HG02970 (cell line): Measurements from ENCODE around the gene RHOH.
"Not testable (repeated sequence)": the region's sequence is repeated elsewhere in the genome, so short reads cannot be mapped to it uniquely, and the experiment has no call there.

Experiments
- ATAC-seq: cut with Tn5 transposase; IDR thresholded peaks from one replicate; pipeline ENCODE4 v1.9.1; 2021; ENCODE audit warnings: mild to moderate bottlenecking, moderate library complexity, moderate number of reproducible peaks; ENCODE audit not compliant: unreplicated experiment, low FRiP score

The RHOH gene

GRCh38 chr4:40196724-40197281 is at the start of gene RHOH:
TSS of gene RHOH (plus strand) at chr4:40197031. CDS start at chr4:40243387, 46,356 bp downstream.
- no peak for ATAC-seq

- not testable (repeated sequence) for ATAC-seq
Measured at GRCh38 chr4:40147490-40147889, 49.3 kb upstream of the RHOH start.

GRCh38 chr4:40149960-40150385 is 46.9 kb upstream of the RHOH start:
- no peak for ATAC-seq

- no peak for ATAC-seq
Measured at GRCh38 chr4:40150932-40151331, 45.9 kb upstream of the RHOH start.

- ATAC-seq = no peak
Measured at GRCh38 chr4:40152637-40153036, 44.2 kb upstream of the RHOH start.

GRCh38 chr4:40157436-40157835 is 39.4 kb upstream of the RHOH start:
- no peak for ATAC-seq

- ATAC-seq = no peak
Measured at GRCh38 chr4:40160258-40160657, 36.6 kb upstream of the RHOH start.

GRCh38 chr4:40164459-40164858 is 32.4 kb upstream of the RHOH start:
- no peak for ATAC-seq

GRCh38 chr4:40165916-40166315 is 30.9 kb upstream of the RHOH start:
- no peak for ATAC-seq

- no peak for ATAC-seq
Measured at GRCh38 chr4:40168070-40168469, 28.8 kb upstream of the RHOH start.

- ATAC-seq = no peak
Measured at GRCh38 chr4:40170588-40170987, 26.2 kb upstream of the RHOH start.

- ATAC-seq = no peak
Measured at GRCh38 chr4:40173470-40173875, 23.4 kb upstream of the RHOH start.

- ATAC-seq = no peak
Measured at GRCh38 chr4:40176602-40177001, 20.2 kb upstream of the RHOH start.

GRCh38 chr4:40177591-40177990 is 19.2 kb upstream of the RHOH start:
- no peak for ATAC-seq

- no peak for ATAC-seq
Measured at GRCh38 chr4:40178672-40179071, 18.2 kb upstream of the RHOH start.

GRCh38 chr4:40179360-40179759 is 17.5 kb upstream of the RHOH start:
- ATAC-seq = no peak

GRCh38 chr4:40180356-40180755 is 16.5 kb upstream of the RHOH start:
- no peak for ATAC-seq

- no peak for ATAC-seq
Measured at GRCh38 chr4:40182001-40182400, 14.8 kb upstream of the RHOH start.

- no peak for ATAC-seq
Measured at GRCh38 chr4:40182954-40183353, 13.9 kb upstream of the RHOH start.

- ATAC-seq = no peak
Measured at GRCh38 chr4:40183615-40184411, 13.0 kb upstream of the RHOH start.

GRCh38 chr4:40185830-40186664 is 10.8 kb upstream of the RHOH start:
- ATAC-seq = no peak
